Measurements from ENCODE around the gene DCP1B. TPM values are rescaled to one million over a fixed set of nuclear protein-coding genes. Genes with fewer than 3 reads are reported as not detected.

Gene DCP1B
- total RNA-seq = 23.3 TPM

GRCh38 chr12:2004113-2004929 lies at the start of gene DCP1B:
Gene DCP1B, minus strand, starts transcription at chr12:2004457. Its CDS starts 26 bp downstream, at chr12:2004431.
- peak within 1 kb of the TSS; percentile 87 to 97 for H3K4me3 ChIP-seq
- H3K27me3 ChIP-seq = no peaks in the 10 kb centered on the region
- intact Hi-C loops (cut with DNase I) = loop anchor here (2.0 kb wide), 2 partner anchors 30 to 68 kb away; no protein-coding TSS in a partner anchor
- H3K9me3 ChIP-seq = no peaks in the 10 kb centered on the region
- peak; percentile 90 to 98 for DNase-seq (ENCODE audit: low spot score in 2 of 2)
- TF ChIP-seq CTCF (IDR thresholded peaks at IDR 0.05) = peak in 1 of 3 experiments; percentile 2
- H3K27ac ChIP-seq = peak within 1 kb of the TSS; percentile 89 to 95
- no peaks in the 10 kb centered on the region for H3K36me3 ChIP-seq
- peaks cover 7 to 15% of the 10 kb centered on the region in 2 donors for H3K4me1 ChIP-seq

DNA sequence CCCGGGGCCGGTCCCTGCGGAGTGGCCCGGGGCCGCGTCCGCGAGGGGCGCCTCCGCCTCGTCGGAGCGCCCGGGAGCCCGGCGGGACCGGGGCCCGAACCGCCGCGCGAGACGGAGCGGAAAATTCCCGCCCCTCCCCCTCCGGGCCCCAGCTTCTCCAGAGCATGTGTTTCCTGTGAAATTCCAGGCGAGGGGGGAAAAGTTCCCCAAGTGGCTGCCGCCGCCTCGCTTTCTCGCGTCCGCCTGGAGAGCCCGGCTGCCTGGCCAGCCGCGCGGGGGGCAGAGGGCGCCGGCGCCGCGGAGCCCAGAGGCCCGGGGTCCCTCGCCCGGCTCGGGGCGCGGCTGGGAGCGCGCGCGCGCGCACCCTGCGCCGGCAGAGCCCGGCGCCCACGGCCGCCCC lies 49.4 kb upstream of the DCP1B start:
- intact Hi-C loops (cut with DNase I) = loop anchor here (2.0 to 5.0 kb wide), 3 partner anchors 109 to 529 kb away; no protein-coding TSS in a partner anchor

DNA sequence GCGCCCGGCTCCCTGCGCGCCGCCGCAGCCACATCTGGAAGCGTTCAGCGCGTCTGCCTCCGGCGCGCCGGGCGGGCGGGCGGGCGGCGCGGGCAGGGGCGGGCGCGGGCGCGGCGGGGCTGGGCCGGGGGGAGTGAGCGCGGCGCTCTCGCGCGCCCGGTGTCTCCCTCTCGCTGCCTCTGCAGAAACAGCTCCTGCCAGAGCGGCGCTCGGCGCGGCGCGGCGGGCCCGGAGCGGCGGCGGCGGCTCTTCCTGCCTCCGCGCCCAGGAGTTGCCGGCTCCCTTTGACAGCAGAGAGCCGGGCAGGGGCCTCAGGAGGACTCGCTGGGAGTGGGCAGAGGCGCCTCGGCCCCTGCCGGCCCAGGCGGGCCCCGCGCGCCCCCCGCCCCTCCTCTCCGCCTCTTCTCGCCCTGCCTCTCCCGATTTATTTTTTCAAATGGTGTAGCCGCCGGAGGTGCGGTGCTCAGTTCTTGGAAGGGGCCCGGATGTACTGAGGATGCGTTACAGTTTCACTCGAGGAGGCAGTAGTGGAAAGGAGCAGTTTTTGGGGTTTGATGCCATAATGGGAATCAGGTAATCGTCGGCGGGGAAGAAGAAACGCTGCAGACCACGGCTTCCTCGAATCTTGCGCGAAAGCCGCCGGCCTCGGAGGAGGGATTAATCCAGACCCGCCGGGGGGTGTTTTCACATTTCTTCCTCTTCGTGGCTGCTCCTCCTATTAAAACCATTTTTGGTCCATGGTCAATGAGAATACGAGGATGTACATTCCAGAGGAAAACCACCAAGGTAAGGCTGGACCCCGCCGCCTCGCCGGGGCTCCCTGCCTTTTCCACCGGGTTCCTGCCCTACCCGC lies 48.8 kb upstream of the DCP1B start, which contains the start of gene CACNA1C:
Gene CACNA1C (plus strand): TSS at position 162 of the 853 bp plus-strand sequence. CDS start 576 bp downstream, at position 738.
- Histone ChIP-seq H3K9me3 (no peaks in the 10 kb centered on the region), H3K4me3 (peak within 1 kb of the TSS; percentile 60 to 99), H3K27me3 (no peaks in the 10 kb centered on the region), H3K27ac (peak within 1 kb of the TSS; percentile 89 to 99), H3K4me1 (peaks cover 12 to 19% of the 10 kb centered on the region in 2 donors), H3K36me3 (no peaks in the 10 kb centered on the region)
- peak in 1 of 2 donors; percentile 78 for DNase-seq (ENCODE audit: low spot score in 2 of 2)
- peak; percentile 14 to 63 (median 48) for TF ChIP-seq CTCF (IDR thresholded peaks at IDR 0.05)
- intact Hi-C loops (cut with DNase I) = loop anchor here (2.0 to 5.0 kb wide), 3 partner anchors 110 to 530 kb away; no protein-coding TSS in a partner anchor

More for the DNA sequence above, 49.4 kb upstream of the DCP1B start:
- H3K36me3 ChIP-seq = no peaks in the 10 kb centered on the region
- no peaks in the 10 kb centered on the region for H3K27me3 ChIP-seq
- H3K9me3 ChIP-seq = no peaks in the 10 kb centered on the region
- H3K4me3 ChIP-seq = peak overlapping the region; percentile 60 to 99
- peaks cover 12 to 24% of the 10 kb centered on the region in 2 donors for H3K4me1 ChIP-seq
- no peak for TF ChIP-seq CTCF (IDR thresholded peaks at IDR 0.05)
- peak in 1 of 2 donors; percentile 74 for DNase-seq (ENCODE audit: low spot score in 2 of 2)
- peak overlapping the region; percentile 89 to 99 for H3K27ac ChIP-seq

DNA sequence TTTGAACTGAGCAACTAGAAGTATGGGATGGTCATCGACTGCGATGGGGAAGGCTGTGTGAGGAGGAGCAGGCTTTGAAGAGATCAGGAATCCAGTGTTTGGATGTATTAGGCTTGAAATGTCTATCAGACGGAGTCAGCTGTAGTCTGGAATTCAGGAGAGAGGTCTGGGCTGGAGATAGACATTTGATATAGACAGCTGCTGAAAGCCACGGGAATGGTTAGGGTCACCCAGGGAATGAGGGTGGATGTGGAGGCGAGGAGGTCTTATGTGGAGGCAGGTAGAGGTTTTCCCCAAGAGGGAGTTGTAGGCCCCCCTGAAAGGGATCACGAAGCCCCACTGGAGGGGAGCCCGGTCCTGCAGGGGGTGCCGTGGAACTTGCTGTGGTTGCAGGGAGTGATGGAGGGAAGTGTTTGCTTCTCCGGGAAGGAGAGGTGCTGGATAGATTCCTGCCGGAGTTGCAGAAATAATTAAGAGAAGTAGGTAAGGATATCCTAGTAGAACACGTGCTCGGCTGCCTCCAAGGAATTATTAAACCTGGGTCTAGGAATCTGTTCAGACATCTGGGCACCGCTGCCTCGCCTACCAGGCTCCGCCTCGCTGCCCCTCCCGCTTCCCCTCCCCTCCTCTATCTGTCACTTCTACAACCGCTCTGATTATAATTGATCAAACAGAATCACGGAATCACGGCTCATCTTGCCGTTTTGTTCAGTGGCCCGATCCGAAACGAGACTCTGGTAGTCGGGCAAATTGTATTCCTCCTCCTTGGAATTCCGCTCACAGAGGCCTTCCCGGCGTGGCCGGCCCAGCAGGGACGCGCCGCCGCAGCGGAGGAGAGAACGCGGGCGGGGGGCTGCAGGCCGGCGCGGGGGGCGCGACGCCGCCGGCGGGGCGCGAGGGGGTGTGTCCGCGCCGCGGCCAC lies 47.7 kb upstream of the DCP1B start:
- peak overlapping the region; percentile 60 to 99 for H3K4me3 ChIP-seq
- H3K36me3 ChIP-seq = no peaks in the 10 kb centered on the region
- TF ChIP-seq CTCF (IDR thresholded peaks at IDR 0.05) = peak; percentile 9 to 38 (median 9)
- no peak for DNase-seq (ENCODE audit: low spot score in 2 of 2)
- peak overlapping the region; percentile 56 to 62 for H3K27ac ChIP-seq
- H3K9me3 ChIP-seq = no peaks in the 10 kb centered on the region
- H3K27me3 ChIP-seq = no peaks in the 10 kb centered on the region
- intact Hi-C loops (cut with DNase I) = loop anchor here (2.0 to 5.0 kb wide), 3 partner anchors 111 to 531 kb away; no protein-coding TSS in a partner anchor
- H3K4me1 ChIP-seq = peaks cover 4 to 9% of the 10 kb centered on the region in 2 donors

All from ascending aorta (tissue), 2 donors.